HFF-Myc (cell line): Measurements from ENCODE around the gene KLHL40.

ENCODE experiments used
- DNase-seq: peaks from one replicate; pipeline ENCODE4 v3.0.0-alpha.2; 2011; ENCODE audit warnings: low read depth; ENCODE audit errors: extremely low read depth
- H3K4me3 ChIP-seq: replicated peaks from 2 replicates; pipeline ENCODE4 v1.5.1; 2011; ENCODE audit warnings: low read depth, mild to moderate bottlenecking, control low read depth, low read length
- CTCF ChIP-seq: IDR thresholded peaks from 2 replicates; pipeline ENCODE4 v1.5.1; 2012; ENCODE audit warnings: mild to moderate bottlenecking, low read depth, low read length, control low read depth; ENCODE audit errors: missing control alignments

Gene KLHL40

GRCh38 chr3:42704136-42704841 is 19.0 kb downstream of the KLHL40 start:
- DNase-seq: no peak
- TF ChIP-seq CTCF: no peak
- no peak overlapping the region for H3K4me3 ChIP-seq

- no peak overlapping the region for H3K4me3 ChIP-seq
- no peak for DNase-seq
- TF ChIP-seq CTCF: no peak
Measured at GRCh38 chr3:42705058-42705767, 19.9 kb downstream of the KLHL40 start.

- TF ChIP-seq CTCF: no peak
- DNase-seq: no peak
Measured at GRCh38 chr3:42705962-42706585, 20.7 kb downstream of the KLHL40 start.

GRCh38 chr3:42706721-42707619 is 21.6 kb downstream of the KLHL40 start:
- DNase-seq: no peak
- TF ChIP-seq CTCF: no peak
- H3K4me3 ChIP-seq: no peak overlapping the region

More at GRCh38 chr3:42705962-42706585, 20.7 kb downstream of the KLHL40 start:
- H3K4me3 ChIP-seq: no peak overlapping the region

GRCh38 chr3:42707620-42708355 is 22.5 kb downstream of the KLHL40 start:
- DNase-seq: no peak
- no peak overlapping the region for H3K4me3 ChIP-seq
- no peak for TF ChIP-seq CTCF

GRCh38 chr3:42708611-42709151 is 23.3 kb downstream of the KLHL40 start:
- no peak for DNase-seq
- H3K4me3 ChIP-seq: no peak overlapping the region
- no peak for TF ChIP-seq CTCF
